HEK293 (cell line): ENCODE data around the gene GPR160.

Source experiments
- CTCF ChIA-PET: fragments of 350-600 bp; formaldehyde crosslinking; extraction: SDS; loops from one replicate; lab custom pipeline; 2021; ENCODE audit warnings: antibody characterized with exemption; lab: Yijun Ruan, JAX
- POLR2A ChIA-PET: fragments of 300-600 bp; formaldehyde crosslinking; extraction: SDS; loops from one replicate; lab custom pipeline; 2020; ENCODE audit warnings: antibody characterized with exemption, inconsistent platforms; lab: Yijun Ruan, JAX
- H3K27ac ChIP-seq: fragments of 200-500 bp; sonication (Bioruptor generic); 2 replicates; pipeline ENCODE4 v1.5.1; 2014; ENCODE audit warnings: low read depth, low read length, control low read depth, inconsistent platforms; ENCODE audit errors: extremely low read depth
- H3K36me3 ChIP-seq, 2 experiments: fragments of 200-500 bp in 1 of 2; sonication (Bioruptor generic) in 1 of 2; 1 replicate in 1 of 2; 2 replicates in 1 of 2; pipeline ENCODE4 v1.5.1; 2014 to 2017; ENCODE audit warnings: inconsistent platforms in 2 of 2, low read length in 2 of 2; ENCODE audit not compliant: control insufficient read depth in 2 of 2, insufficient read depth in 1 of 2
- H3K4me1 ChIP-seq: fragments of 200-500 bp; sonication (Bioruptor generic); 2 replicates; pipeline ENCODE4 v1.5.1; 2014; ENCODE audit warnings: mild to moderate bottlenecking, low read length, inconsistent platforms; ENCODE audit not compliant: control insufficient read depth, insufficient read depth
- H3K4me3 ChIP-seq: 2 replicates; pipeline ENCODE4 v1.5.1; 2011; ENCODE audit warnings: low read depth, mild to moderate bottlenecking, control low read depth, low read length, moderate library complexity
- H3K9me3 ChIP-seq: fragments of 200-500 bp; sonication (Bioruptor generic); 2 replicates; pipeline ENCODE4 v1.5.1; 2014; ENCODE audit warnings: low read depth, low read length, inconsistent platforms; ENCODE audit not compliant: control insufficient read depth, insufficient read depth
- EGR2 ChIP-seq: fragments of 450-650 bp; formaldehyde crosslinking; IDR thresholded peaks from 2 replicates; pipeline ENCODE4 v1.5.1; 2016; ENCODE audit warnings: low read depth, missing biosample characterization, missing genetic modification characterization
- GLIS1 ChIP-seq: fragments of 450-650 bp; formaldehyde crosslinking; IDR thresholded peaks from 2 replicates; pipeline ENCODE4 v1.5.1; 2016; ENCODE audit warnings: missing biosample characterization, missing genetic modification characterization
- MYNN ChIP-seq: fragments of 450-650 bp; formaldehyde crosslinking; IDR thresholded peaks from 2 replicates; pipeline ENCODE4 v1.5.1; 2016; ENCODE audit warnings: missing biosample characterization, missing genetic modification characterization, borderline replicate concordance
- RBAK ChIP-seq: fragments of 450-650 bp; formaldehyde crosslinking; IDR thresholded peaks from 2 replicates; pipeline ENCODE4 v1.5.1; 2016; ENCODE audit warnings: missing biosample characterization, missing genetic modification characterization
- SP2 ChIP-seq: fragments of 450-650 bp; formaldehyde crosslinking; IDR thresholded peaks from 2 replicates; pipeline ENCODE4 v1.5.1; 2016; ENCODE audit warnings: missing biosample characterization, missing genetic modification characterization
- WT1 ChIP-seq: fragments of 450-650 bp; formaldehyde crosslinking; IDR thresholded peaks from 2 replicates; pipeline ENCODE4 v1.5.1; 2016; ENCODE audit warnings: missing biosample characterization, missing genetic modification characterization
- YY2 ChIP-seq: fragments of 450-650 bp; formaldehyde crosslinking; IDR thresholded peaks from 2 replicates; pipeline ENCODE4 v1.5.1; 2016; ENCODE audit warnings: missing biosample characterization, missing genetic modification characterization
- ZBTB21 ChIP-seq: fragments of 450-650 bp; formaldehyde crosslinking; IDR thresholded peaks from 2 replicates; pipeline ENCODE4 v1.5.1; 2017; ENCODE audit warnings: missing biosample characterization, missing genetic modification characterization
- ZNF112 ChIP-seq: fragments of 450-650 bp; formaldehyde crosslinking; IDR thresholded peaks from 2 replicates; pipeline ENCODE4 v1.5.0; 2017; ENCODE audit warnings: missing biosample characterization, missing genetic modification characterization
- ZNF114 ChIP-seq: fragments of 450-650 bp; formaldehyde crosslinking; IDR thresholded peaks from 2 replicates; pipeline ENCODE4 v1.5.0; 2017; ENCODE audit warnings: missing biosample characterization, missing genetic modification characterization
- ZNF16 ChIP-seq: fragments of 450-650 bp; formaldehyde crosslinking; IDR thresholded peaks from 2 replicates; pipeline ENCODE4 v1.5.1; 2016; ENCODE audit warnings: low read depth, missing biosample characterization, missing genetic modification characterization
- ZNF174 ChIP-seq: fragments of 450-650 bp; formaldehyde crosslinking; IDR thresholded peaks from 2 replicates; pipeline ENCODE4 v1.5.0; 2017; ENCODE audit warnings: missing biosample characterization, mild to moderate bottlenecking, missing genetic modification characterization
- ZNF211 ChIP-seq: fragments of 450-650 bp; formaldehyde crosslinking; IDR thresholded peaks from 2 replicates; pipeline ENCODE4 v1.5.1; 2016; ENCODE audit warnings: low read depth, missing biosample characterization, missing genetic modification characterization
- ZNF248 ChIP-seq: fragments of 450-650 bp; formaldehyde crosslinking; IDR thresholded peaks from 2 replicates; pipeline ENCODE4 v1.5.1; 2017; ENCODE audit warnings: missing biosample characterization, missing genetic modification characterization
- ZNF335 ChIP-seq: fragments of 450-650 bp; formaldehyde crosslinking; conservative IDR thresholded peaks from 2 replicates; pipeline ENCODE4 v1.5.1; 2016; ENCODE audit warnings: missing biosample characterization, missing genetic modification characterization
- ZNF571 ChIP-seq: fragments of 450-650 bp; formaldehyde crosslinking; IDR thresholded peaks from 2 replicates; pipeline ENCODE4 v1.5.0; 2017; ENCODE audit warnings: missing biosample characterization, missing genetic modification characterization
- ZNF585B ChIP-seq: fragments of 450-650 bp; formaldehyde crosslinking; IDR thresholded peaks from 2 replicates; pipeline ENCODE4 v1.5.1; 2016; ENCODE audit warnings: missing biosample characterization, missing genetic modification characterization
- ZNF629 ChIP-seq: fragments of 450-650 bp; formaldehyde crosslinking; IDR thresholded peaks from 2 replicates; pipeline ENCODE4 v1.5.1; 2017; ENCODE audit warnings: missing biosample characterization, missing genetic modification characterization
- TF ChIP-seq, protein P1 (sequence below): fragments of 450-650 bp; formaldehyde crosslinking; IDR thresholded peaks from 2 replicates; pipeline ENCODE4 v1.5.1; 2017; ENCODE audit warnings: missing biosample characterization, missing genetic modification characterization
- TF ChIP-seq, protein P2 (sequence below): fragments of 450-650 bp; formaldehyde crosslinking; IDR thresholded peaks from 2 replicates; pipeline ENCODE4 v1.5.1; 2016; ENCODE audit warnings: missing biosample characterization, missing genetic modification characterization
- TF ChIP-seq, protein P3 (sequence below): fragments of 450-650 bp; formaldehyde crosslinking; IDR thresholded peaks from 2 replicates; pipeline ENCODE4 v1.5.1; 2016; ENCODE audit warnings: missing biosample characterization, missing genetic modification characterization
- TF ChIP-seq, protein P4 (sequence below): fragments of 450-650 bp; formaldehyde crosslinking; IDR thresholded peaks from 2 replicates; pipeline ENCODE4 v1.5.1; 2016; ENCODE audit warnings: missing biosample characterization, missing genetic modification characterization

The GPR160 gene

DNA sequence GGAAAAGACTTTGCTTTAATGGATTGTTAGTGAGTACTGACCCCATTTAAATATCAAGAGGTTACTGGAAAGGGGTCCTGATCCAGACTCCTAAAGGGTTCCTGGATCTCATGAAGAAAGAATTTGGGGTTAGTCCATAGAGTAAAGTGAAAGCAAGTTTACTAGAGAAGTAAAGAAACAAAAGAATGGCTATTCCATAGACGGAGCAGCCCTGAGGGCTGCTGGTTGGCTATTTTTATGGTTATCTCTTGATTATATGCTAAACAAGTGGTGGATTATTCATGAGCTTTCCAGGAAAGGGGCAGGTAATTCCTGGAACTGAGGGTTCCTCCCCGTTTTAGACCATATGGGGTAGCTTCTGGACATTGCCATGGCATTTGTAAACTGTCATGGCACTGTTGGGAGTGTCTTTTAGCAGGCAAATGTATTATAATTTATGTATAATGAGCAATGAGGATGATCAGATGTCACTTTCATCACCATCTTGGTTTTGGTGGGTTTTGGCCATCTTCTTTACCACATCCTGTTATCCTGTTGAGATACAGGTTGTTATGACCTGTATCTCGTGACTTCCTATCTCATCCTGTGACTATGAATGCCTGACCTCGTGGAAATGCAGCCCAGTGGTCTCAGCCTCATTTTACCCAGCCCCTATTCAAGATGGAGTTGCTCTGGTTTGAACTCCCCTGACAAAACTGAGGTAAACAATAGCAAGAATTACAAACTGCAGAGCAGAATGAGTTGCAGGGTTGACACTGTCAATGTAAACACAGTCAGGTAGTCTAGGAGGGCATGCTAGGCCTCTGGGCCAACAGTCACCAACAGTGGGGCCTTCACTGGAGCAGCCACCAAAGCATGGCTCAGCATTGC, 10.3 kb upstream of the GPR160 start (continued):
- TF ChIP-seq ZNF112 (tag by site-specific recombination) (no peak), ZNF16 (tag by site-specific recombination) (no peak)

DNA sequence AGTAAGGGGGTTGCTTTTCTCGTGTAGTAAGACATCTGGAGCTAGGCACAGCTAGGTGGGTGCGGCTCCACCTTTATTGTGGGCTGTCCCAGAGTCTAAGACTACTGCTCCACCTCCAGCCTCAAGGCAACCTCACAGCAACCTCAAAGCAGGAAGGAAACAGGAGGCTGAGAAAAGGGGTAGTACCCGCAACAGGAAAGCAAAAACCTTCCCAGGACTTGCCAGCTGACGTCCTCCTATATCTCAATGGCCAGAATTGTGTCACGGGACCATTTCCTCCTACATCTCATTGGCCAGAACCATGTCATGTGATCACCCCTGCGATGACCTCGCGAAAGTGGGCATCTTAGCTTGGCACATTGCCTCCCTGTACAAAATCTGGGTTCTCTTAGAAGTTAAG, 4.3 kb upstream of the GPR160 start:
- no peak overlapping the region for H3K4me3 ChIP-seq
- POLR2A ChIA-PET = no interaction called here
- no peak overlapping the region for H3K27ac ChIP-seq
- no peak for TF ChIP-seq ZBTB21
- no peak for TF ChIP-seq GLIS1
- no peak for TF ChIP-seq ZNF211 (tag by site-specific recombination)
- no peak for TF ChIP-seq SP2 (tag by site-specific recombination)
- CTCF ChIA-PET = no interaction called here
- H3K4me1 ChIP-seq = no peaks in the 10 kb centered on the region
- H3K9me3 ChIP-seq = no peaks in the 10 kb centered on the region
- no peaks in the 10 kb centered on the region for H3K36me3 ChIP-seq

DNA sequence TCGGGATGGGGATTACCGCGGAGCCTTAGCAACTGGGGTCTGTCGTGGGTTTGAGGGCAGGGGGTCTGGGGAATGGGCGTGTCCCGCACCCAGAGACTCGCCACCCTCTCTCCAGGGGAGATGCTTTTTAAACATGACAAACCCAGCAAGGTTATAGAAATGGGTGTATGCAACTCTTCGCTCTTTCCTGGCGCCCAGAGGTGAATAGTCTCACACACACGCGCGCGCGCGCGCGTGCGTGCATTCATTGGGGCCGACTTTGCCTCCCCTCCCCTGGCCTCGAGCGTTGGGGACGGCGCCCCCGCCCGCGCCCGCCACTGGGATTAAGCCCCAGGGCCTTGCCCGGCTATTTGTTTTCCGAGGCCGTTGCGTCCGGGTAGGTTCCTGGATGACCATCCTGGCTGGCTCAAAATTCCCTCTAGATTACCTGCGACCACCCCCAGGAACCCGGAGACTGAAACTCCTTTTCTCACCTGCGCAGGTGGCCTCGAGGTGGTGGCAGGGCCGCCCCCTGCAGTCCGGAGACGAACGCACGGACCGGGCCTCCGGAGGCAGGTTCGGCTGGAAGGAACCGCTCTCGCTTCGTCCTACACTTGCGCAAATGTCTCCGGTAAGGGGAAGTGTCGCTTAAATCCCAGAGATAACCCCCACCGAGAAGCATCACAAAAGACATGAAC, 777 bp downstream of the GPR160 start:
- H3K9me3 ChIP-seq = no peaks in the 10 kb centered on the region
- no peak overlapping the region; the same call in 1 of the 2 replicates for H3K27ac ChIP-seq
- H3K36me3 ChIP-seq = no peaks in the 10 kb centered on the region
- peak overlapping the region; percentile 63 for H3K4me3 ChIP-seq
- ChIA-PET CTCF (no interaction called here), POLR2A (no interaction called here)
- no peaks in the 10 kb centered on the region for H3K4me1 ChIP-seq
- TF ChIP-seq ZNF211 (tag by site-specific recombination) (no peak), ZNF335 (0 out of 2 replicates have a peak, but pooled peaks have one; percentile 41), ZNF629 (0 out of 2 replicates have a peak, but pooled peaks have one; percentile 9), ZNF114 (tag by site-specific recombination) (no peak), ZNF585B (tag by site-specific recombination) (no peak), ZNF248 (no peak), ZNF571 (tag by site-specific recombination) (no peak), WT1 (tag by site-specific recombination) (no peak), YY2 (no peak), EGR2 (no peak), ZNF174 (tag by site-specific recombination) (no peak), MYNN (no peak), RBAK (tag by site-specific recombination) (no peak)
- TF ChIP-seq, protein P1, sequence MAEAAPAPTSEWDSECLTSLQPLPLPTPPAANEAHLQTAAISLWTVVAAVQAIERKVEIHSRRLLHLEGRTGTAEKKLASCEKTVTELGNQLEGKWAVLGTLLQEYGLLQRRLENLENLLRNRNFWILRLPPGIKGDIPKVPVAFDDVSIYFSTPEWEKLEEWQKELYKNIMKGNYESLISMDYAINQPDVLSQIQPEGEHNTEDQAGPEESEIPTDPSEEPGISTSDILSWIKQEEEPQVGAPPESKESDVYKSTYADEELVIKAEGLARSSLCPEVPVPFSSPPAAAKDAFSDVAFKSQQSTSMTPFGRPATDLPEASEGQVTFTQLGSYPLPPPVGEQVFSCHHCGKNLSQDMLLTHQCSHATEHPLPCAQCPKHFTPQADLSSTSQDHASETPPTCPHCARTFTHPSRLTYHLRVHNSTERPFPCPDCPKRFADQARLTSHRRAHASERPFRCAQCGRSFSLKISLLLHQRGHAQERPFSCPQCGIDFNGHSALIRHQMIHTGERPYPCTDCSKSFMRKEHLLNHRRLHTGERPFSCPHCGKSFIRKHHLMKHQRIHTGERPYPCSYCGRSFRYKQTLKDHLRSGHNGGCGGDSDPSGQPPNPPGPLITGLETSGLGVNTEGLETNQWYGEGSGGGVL = no peak
- TF ChIP-seq, protein P2, sequence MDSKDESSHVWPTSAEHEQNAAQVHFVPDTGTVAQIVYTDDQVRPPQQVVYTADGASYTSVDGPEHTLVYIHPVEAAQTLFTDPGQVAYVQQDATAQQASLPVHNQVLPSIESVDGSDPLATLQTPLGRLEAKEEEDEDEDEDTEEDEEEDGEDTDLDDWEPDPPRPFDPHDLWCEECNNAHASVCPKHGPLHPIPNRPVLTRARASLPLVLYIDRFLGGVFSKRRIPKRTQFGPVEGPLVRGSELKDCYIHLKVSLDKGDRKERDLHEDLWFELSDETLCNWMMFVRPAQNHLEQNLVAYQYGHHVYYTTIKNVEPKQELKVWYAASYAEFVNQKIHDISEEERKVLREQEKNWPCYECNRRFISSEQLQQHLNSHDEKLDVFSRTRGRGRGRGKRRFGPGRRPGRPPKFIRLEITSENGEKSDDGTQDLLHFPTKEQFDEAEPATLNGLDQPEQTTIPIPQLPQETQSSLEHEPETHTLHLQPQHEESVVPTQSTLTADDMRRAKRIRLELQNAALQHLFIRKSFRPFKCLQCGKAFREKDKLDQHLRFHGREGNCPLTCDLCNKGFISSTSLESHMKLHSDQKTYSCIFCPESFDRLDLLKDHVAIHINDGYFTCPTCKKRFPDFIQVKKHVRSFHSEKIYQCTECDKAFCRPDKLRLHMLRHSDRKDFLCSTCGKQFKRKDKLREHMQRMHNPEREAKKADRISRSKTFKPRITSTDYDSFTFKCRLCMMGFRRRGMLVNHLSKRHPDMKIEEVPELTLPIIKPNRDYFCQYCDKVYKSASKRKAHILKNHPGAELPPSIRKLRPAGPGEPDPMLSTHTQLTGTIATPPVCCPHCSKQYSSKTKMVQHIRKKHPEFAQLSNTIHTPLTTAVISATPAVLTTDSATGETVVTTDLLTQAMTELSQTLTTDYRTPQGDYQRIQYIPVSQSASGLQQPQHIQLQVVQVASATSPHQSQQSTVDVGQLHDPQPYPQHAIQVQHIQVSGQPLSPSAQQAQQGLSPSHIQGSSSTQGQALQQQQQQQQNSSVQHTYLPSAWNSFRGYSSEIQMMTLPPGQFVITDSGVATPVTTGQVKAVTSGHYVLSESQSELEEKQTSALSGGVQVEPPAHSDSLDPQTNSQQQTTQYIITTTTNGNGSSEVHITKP = no peak
- TF ChIP-seq, protein P3, sequence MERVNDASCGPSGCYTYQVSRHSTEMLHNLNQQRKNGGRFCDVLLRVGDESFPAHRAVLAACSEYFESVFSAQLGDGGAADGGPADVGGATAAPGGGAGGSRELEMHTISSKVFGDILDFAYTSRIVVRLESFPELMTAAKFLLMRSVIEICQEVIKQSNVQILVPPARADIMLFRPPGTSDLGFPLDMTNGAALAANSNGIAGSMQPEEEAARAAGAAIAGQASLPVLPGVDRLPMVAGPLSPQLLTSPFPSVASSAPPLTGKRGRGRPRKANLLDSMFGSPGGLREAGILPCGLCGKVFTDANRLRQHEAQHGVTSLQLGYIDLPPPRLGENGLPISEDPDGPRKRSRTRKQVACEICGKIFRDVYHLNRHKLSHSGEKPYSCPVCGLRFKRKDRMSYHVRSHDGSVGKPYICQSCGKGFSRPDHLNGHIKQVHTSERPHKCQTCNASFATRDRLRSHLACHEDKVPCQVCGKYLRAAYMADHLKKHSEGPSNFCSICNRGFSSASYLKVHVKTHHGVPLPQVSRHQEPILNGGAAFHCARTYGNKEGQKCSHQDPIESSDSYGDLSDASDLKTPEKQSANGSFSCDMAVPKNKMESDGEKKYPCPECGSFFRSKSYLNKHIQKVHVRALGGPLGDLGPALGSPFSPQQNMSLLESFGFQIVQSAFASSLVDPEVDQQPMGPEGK (tag by site-specific recombination) = peak; percentile 53; the same call in 1 of the 2 replicates
- TF ChIP-seq, protein P4, sequence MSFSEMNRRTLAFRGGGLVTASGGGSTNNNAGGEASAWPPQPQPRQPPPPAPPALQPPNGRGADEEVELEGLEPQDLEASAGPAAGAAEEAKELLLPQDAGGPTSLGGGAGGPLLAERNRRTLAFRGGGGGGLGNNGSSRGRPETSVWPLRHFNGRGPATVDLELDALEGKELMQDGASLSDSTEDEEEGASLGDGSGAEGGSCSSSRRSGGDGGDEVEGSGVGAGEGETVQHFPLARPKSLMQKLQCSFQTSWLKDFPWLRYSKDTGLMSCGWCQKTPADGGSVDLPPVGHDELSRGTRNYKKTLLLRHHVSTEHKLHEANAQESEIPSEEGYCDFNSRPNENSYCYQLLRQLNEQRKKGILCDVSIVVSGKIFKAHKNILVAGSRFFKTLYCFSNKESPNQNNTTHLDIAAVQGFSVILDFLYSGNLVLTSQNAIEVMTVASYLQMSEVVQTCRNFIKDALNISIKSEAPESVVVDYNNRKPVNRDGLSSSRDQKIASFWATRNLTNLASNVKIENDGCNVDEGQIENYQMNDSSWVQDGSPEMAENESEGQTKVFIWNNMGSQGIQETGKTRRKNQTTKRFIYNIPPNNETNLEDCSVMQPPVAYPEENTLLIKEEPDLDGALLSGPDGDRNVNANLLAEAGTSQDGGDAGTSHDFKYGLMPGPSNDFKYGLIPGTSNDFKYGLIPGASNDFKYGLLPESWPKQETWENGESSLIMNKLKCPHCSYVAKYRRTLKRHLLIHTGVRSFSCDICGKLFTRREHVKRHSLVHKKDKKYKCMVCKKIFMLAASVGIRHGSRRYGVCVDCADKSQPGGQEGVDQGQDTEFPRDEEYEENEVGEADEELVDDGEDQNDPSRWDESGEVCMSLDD (tag by site-specific recombination) = no peak
